HG03066 (cell line): ENCODE measurements around the gene DISC1.
"Not testable (repeated sequence)": the region's sequence is repeated elsewhere in the genome, so short reads cannot be mapped to it uniquely, and the experiment has no call there.

Experiments used
- ATAC-seq: cut with Tn5 transposase; IDR thresholded peaks from one replicate; pipeline ENCODE4 v1.9.1; 2021; ENCODE audit warnings: low read depth; ENCODE audit not compliant: unreplicated experiment

DISC1 gene

GRCh38 chr1:231939118-231939517 lies 312.5 kb downstream of the DISC1 start:
- no peak for ATAC-seq

GRCh38 chr1:231940116-231940515 lies 313.5 kb downstream of the DISC1 start:
- no peak for ATAC-seq

- ATAC-seq: no peak
Observed at GRCh38 chr1:231940701-231941100, 314.1 kb downstream of the DISC1 start.

DNA sequence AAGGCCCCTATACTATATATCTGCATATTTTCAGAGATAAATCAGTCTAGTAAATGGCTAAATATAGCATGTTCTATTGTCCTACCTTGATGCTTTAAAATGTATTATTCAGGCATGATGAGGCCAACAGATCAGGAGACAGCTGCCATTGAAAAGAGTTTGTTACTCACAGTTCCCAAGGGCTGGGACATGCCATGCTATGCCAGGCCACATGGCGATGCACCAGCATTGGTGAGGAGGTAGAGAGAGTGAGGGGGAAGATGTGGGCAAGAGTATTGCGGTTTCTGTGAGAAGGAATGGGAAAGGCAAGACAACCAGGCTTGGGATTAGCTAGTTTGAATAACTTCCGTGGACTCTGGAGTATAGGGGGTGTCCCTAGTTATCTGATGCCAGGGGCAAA lies 316.5 kb downstream of the DISC1 start:
- no peak for ATAC-seq

DNA sequence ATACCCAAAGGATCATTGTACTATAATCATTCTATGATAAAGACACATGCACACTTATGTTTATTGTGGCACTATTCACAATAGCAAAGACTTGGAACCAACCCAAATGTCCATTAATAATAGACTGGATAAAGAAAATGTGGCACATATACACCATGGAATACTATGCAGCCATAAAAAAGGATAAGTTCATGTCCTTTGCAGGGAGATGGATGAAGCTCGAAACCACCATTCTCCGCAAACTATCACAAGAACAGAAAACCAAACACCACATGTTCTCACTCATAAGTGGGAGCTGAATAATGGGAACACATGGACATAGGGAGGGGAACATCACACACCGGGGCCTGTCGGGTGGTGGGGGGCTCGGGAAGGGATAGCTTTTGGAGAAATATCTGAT lies 321.5 kb downstream of the DISC1 start:
- not testable (repeated sequence) for ATAC-seq

DNA sequence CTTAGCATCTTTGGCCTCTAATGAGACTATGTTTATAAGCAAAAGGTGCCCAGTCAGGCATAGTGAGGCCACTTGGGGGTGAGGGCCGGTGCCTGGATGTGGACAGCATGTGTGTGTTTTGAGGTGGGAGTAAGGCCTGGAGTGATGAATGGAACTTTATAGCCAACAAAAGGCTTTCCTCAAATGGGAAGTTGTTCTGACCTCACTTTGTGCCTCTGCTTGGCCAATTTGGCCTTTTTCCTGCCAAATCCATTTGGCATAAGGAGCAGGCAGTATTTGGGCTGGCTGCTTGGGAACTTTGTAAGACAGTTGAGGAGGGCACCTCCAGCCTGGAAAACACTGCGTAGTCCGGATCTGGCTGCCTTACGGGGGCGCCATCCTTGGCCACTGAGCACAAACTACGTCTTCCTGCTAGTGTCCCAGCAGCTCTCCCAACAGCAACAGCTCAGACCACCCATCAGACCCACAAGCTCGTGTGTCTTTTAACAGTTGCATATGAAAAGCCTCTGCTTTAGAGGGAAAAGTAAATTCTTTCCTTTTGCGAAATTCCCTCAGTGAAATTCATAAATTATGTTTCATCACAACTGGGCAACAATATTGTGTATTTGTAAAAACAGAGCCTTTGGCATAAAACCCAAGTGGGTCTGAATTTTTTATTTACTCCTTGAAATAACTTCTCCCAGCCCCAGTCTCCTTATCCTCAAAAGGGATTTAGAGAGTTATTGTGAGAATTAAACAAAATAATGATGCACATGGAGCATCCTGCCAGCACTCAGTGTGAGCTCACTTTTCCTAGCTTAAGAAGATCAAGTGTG lies 322.9 kb downstream of the DISC1 start:
- ATAC-seq: no peak

DNA sequence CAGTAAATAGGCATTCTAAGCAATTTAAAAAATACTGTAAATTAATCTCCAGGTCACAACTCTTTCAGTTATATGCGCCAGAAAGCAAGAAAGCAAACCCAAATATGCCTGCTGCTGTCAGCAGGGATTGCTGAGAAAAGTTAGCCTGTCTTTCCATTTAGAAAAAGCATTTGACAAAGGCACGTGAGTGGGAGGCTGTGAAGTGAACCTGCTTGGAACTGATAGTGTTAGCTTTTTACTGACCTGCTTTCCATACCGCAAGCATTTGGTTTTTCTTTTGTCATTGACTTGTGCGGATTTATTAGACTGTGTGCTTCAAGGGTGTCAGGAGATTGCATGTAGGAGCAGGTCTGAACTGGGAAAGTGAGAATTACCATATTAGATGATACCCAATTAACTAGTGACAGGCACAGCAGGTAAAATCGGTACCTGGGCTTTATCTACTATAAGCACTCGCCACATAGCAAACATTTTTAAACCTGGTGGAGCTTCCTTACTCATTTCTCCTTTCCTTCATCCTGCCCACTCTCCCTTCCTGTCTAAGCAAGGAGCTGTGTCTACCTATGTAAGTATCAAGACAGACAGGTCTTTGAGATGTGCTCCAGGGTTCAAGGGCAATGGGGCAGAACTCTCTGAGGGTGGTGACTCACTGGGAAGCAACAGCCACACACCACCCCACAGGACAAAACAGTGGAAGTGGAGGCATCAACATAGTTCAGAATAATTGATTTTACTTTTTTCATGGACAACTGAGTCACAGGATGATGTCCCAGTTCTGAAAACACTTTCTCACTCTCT lies 323.9 kb downstream of the DISC1 start:
- ATAC-seq: no peak

DNA sequence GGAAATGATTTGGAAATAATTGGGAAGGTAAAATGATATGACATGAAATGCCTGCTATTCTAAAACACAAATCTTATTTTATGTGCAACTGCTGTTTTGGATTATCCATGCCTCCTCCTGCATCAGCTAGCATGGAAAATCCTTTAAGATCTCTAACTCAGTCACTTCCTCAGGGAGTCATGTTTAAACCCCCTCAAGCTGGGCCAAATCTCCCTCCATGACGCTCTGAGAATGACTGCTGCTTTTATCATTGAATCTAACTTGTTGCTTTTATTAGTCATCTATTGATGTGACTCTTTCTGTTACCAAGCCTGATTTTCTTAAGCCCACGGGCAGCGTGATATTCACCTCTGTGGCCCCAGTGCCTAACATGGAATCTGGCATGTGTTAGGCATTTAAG lies 324.8 kb downstream of the DISC1 start:
- ATAC-seq: no peak

DNA sequence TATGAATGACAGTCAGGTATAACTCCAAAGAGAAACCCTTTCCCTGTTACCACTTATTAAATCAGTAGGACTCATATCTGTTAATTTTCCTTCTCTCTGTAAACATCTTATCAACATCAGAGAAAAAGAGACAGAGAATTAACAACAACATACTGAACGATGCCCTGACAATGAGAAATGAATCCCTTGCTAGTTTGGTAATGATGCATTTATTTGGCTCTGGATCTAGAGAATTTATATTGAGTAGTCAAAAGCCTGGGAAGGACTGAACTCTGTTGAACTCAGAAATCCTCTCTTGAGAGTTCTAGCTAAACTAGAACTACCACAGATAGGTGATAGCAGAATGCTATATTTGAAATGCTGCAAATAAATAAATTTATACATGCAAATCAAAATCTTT lies 325.6 kb downstream of the DISC1 start:
- no peak for ATAC-seq

DNA sequence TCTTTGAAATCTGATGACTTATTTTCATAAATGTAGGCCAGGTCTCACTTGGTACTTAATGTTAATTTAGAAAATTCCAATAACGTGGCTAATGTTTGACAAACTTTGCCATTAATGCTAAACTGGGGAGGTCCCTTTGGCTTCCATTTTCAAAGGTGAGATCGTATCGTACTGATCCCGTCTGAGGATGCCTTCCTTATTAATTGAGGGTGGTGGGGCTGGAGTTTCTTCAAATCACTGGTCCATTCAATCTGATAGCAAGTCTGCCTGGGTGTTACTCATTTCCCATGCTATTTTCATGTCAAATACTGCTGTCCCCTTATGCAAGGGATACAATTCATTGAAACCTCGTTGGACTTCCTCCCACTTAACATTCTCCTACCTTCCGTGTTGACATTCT lies 327.1 kb downstream of the DISC1 start:
- no peak for ATAC-seq

GRCh38 chr1:231954751-231955150 lies 328.2 kb downstream of the DISC1 start:
- ATAC-seq: no peak

GRCh38 chr1:231957359-231957758 lies 330.8 kb downstream of the DISC1 start:
- ATAC-seq: no peak

DNA sequence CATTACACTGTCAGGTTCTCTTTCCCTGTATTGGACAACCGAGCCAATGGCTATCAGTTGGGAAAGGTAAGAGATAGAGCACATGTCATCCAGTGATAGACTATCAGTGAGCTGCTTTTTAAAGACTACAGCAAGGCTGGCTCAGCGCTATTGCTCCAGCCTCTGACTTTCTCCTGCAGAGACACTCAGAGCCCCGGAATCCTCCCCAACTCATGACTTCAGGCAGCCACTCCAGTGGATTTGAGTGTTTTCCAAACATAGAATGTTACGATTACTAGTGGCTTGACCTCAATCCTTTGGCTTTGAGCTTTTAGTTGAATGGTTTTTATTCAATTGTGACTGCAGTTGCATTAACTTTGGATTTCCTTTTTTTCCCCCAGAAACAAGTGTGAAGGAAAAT lies 331.9 kb downstream of the DISC1 start:
- no peak for ATAC-seq

DNA sequence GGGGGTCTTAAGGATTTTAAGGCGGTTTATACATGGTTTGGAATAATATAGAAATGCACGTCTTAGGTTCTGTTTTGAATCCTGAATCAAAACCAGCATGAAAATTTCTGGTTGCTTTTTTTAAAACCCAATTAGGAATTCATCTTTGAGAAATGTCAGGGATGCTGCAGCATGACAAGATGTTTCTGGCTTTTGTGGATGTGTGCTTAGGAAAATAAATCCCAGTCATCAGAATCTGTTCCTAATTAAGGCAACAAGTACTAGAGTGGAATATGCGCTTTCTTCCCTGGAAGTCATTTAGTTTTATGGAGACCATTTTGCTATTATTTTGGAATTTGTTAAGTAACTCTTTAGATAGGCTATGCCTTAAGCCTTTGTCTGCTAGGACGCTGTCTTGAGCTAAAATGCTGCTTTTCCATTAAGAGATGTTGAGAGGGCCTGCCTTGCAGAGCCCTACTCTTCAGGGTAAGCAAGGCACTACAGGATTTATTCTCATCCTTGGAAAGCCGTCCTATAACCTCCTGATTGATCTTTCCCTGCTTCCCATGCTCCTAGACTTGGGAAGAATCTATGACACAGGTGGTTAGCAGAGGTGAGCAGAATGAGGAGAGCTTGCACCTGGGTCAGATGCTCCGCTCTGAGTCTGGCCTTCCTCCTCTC lies 332.8 kb downstream of the DISC1 start:
- no peak for ATAC-seq

DNA sequence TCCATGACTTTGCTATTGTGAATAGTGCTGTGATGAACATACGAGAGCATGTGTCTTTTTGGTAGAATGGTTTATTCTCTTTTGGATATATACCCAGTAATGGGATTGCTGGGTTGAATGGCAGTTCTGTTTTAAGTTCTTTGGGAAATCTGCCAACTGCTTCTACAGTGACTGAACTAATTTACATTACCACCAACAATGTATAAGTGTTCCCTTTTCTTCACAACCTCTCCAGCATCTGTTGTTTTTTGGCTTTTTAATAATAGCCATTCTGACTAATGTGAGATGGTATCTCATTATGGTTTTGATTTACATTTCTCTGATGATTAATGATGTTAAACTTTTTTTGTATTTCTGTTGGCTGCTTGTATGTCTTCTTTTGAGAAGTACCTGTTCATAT lies 335.2 kb downstream of the DISC1 start:
- not testable (repeated sequence) for ATAC-seq

GRCh38 chr1:231962636-231963035 lies 336.0 kb downstream of the DISC1 start:
- ATAC-seq: no peak

- no peak for ATAC-seq
Observed at GRCh38 chr1:231964241-231964640, 337.7 kb downstream of the DISC1 start.

GRCh38 chr1:231964961-231965360 lies 338.4 kb downstream of the DISC1 start:
- ATAC-seq: no peak

GRCh38 chr1:231965615-231966014 lies 339.0 kb downstream of the DISC1 start:
- no peak for ATAC-seq

DNA sequence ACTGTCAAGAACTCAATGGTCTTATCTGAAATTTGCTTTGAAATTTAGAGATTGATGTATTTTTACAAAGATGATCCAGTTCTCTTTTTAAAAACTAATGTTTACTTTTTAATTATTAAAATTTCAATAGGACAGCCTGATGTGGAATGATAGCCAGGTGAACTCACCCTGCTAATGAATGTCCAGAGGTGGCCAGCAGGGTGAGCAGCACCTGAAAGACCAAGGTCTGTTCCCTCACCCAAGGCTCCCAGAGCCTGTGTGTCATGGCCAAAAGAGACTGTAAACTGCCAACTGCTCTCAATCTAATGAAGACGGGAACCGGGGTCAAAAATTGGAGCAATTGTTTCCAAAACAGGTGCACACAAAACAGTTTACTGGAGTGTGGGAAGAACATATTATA lies 340.4 kb downstream of the DISC1 start:
- ATAC-seq: no peak

DNA sequence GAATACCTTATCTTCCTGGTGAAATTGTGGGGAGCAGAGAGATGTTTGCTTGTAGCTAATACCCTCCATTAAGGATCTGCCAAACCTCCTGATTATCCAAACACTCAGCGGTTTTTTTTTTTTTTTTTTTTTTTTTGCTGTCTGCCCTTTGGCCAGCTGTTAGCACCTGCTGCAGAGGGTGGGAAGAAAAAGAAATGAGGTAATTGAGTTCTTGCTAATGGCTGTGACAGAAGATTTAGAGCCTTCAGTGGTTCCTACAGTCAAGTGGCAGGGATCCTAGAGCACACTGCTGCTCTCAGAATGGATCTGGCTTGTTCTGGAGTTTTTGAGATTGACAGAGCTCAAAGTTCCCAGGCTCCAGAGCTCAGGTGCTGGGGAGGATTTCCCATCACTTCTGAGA lies 342.5 kb downstream of the DISC1 start:
- ATAC-seq: no peak
